NB4 (cell line): Measurements from ENCODE around the gene USP24.

Source experiments
- DNase-seq: peaks from one replicate; pipeline ENCODE4 v3.0.0; 2010; ENCODE audit warnings: low read depth
- H3K4me3 ChIP-seq: one replicate; pipeline ENCODE4 v1.5.1; 2011; ENCODE audit warnings: mild to moderate bottlenecking, low read depth, low read length, moderate library complexity
- MYC ChIP-seq: IDR thresholded peaks from 2 replicates; pipeline ENCODE4 v1.6.1; 2011; ENCODE audit warnings: low read depth, low read length
- POLR2A ChIP-seq: IDR thresholded peaks from 2 replicates; pipeline ENCODE4 v1.6.1; 2011; ENCODE audit warnings: mild to moderate bottlenecking; ENCODE audit not compliant: insufficient read length; ENCODE audit errors: extremely low read depth
- TF ChIP-seq, protein P1 (sequence below): IDR thresholded peaks from one replicate; pipeline ENCODE4 v1.5.1; 2012; ENCODE audit warnings: low read depth, low read length
- TF ChIP-seq, protein P2 (sequence below): IDR thresholded peaks from 2 replicates; pipeline ENCODE4 v1.6.1; 2011; ENCODE audit warnings: low read depth, low read length

USP24 gene

DNA sequence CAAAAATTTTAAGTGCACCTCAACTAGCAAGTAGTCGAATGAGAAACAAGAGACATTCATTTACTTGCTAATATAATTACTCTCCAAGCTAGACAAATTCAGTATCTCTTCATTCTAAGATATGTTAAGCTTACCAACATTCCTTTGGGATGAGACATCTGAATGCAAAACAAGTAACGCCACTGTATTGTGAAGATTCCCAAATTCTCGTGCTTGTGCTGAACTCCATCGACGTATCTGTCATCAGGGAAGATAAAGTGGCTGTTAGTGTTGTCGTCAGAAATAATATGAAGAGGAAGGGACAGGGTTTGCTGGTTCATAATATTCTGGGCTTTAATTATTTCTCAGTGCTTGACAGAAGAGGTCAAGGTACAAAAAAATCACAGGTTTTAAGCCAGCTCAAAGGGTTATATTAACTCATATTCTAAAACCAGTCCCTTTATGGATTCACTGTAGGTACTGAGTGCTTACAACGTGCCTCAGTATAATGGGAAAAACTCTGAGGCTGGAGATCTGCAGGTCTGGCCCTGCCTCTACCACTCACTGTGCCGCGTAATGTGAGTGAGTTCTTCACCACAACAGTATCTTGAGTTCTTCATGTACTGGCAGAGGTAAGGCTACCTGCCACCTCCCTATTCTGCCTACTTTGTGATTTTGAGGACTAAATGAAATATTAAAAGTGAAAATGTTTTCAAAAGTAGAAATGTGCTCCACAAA is 133.8 kb downstream of the USP24 start:
- TF ChIP-seq POLR2A = no peak
- TF ChIP-seq MYC = no peak
- TF ChIP-seq, protein P1, sequence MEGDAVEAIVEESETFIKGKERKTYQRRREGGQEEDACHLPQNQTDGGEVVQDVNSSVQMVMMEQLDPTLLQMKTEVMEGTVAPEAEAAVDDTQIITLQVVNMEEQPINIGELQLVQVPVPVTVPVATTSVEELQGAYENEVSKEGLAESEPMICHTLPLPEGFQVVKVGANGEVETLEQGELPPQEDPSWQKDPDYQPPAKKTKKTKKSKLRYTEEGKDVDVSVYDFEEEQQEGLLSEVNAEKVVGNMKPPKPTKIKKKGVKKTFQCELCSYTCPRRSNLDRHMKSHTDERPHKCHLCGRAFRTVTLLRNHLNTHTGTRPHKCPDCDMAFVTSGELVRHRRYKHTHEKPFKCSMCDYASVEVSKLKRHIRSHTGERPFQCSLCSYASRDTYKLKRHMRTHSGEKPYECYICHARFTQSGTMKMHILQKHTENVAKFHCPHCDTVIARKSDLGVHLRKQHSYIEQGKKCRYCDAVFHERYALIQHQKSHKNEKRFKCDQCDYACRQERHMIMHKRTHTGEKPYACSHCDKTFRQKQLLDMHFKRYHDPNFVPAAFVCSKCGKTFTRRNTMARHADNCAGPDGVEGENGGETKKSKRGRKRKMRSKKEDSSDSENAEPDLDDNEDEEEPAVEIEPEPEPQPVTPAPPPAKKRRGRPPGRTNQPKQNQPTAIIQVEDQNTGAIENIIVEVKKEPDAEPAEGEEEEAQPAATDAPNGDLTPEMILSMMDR = no peak
- TF ChIP-seq, protein P2, sequence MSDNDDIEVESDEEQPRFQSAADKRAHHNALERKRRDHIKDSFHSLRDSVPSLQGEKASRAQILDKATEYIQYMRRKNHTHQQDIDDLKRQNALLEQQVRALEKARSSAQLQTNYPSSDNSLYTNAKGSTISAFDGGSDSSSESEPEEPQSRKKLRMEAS = no peak
- DNase-seq = no peak
- H3K4me3 ChIP-seq = no peak overlapping the region

DNA sequence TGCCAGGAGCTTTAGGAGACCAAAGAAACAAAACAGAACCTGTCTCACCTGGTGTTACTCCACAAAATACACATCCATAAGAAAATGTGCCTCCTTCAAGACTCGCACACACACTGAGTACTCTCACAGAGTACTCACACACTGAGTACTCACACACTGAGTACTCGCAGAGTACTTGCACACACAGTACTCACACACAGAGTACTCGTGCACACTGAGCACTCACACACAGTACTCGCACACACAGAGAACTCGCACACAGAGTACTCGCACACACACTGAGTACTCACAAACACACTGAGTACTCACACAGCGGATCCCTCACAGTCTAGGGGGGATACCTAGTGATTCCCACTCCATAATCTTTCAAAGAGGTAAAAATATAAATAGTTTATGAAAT is 135.5 kb downstream of the USP24 start:
- TF ChIP-seq MYC (no peak), POLR2A (no peak)
- TF ChIP-seq, protein P2 = no peak
- TF ChIP-seq, protein P1 = no peak
- H3K4me3 ChIP-seq = no peak overlapping the region
- no peak for DNase-seq

DNA sequence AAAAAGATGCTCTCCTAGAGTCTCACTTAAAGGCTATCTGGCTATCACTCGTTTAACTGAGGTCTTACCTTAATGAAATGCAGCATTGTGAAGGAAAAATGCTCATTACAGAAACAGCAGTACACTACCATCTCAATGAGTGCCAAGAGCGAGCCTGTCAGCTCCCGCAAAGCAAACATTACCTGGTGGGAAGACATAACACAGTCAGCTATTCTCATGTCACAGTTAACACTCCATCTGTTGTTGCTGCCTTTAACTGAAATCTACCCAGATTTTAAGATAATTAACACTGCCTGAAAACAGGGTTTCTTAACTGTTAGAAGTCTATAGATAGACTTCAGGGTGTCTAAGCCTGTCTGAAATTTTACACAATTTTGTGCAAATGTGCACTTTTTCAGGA is 136.7 kb downstream of the USP24 start:
- no peak overlapping the region for H3K4me3 ChIP-seq
- DNase-seq = no peak
- TF ChIP-seq, protein P1 = no peak
- no peak for TF ChIP-seq POLR2A
- TF ChIP-seq, protein P2 = no peak
- no peak for TF ChIP-seq MYC

DNA sequence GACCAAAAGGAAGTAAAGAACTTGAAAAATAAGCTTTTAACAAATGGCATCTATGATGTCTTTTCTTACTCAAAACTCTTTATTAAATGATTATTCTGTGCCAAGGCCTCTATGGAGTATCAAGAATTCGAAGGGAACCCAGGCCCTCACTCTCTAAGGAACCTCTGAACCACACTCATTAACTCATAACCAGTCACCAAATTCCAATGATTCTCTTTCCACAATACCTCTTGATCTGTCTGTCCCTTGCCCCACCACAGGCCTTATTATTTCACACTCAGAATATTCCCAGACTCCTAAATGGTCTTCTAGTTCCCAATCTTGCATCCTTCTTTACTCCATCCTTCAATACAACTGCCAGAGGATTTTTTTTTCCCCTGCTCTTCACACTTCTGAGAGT is 138.8 kb downstream of the USP24 start:
- no peak overlapping the region for H3K4me3 ChIP-seq
- no peak for DNase-seq
- TF ChIP-seq MYC (no peak), POLR2A (no peak)
- TF ChIP-seq, protein P1 = no peak
- TF ChIP-seq, protein P2 = no peak

DNA sequence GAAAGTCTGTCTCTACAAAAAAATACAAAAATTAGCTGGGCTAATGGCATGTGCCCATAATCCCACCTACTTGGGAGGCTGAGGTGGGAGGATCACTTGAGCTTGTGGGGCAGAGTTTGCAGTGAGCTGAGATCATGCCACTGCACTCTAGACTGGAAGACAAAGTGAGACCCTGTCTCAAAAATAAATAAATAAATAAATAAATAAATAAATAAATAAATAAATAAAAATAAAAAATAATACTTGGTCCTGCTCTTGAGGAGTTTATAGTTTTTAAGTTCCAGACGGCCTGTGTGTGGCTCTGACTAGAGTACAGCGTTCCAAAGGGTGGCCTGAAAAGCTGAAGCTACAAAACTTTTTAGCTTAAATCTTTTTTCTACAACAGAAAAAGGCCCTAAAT is 140.7 kb downstream of the USP24 start:
- DNase-seq = no peak
- TF ChIP-seq MYC (no peak), POLR2A (no peak)
- TF ChIP-seq, protein P1 = no peak
- TF ChIP-seq, protein P2 = no peak
- H3K4me3 ChIP-seq = no peak overlapping the region
